GM12874 (cell line): ENCODE measurements around the gene TMPRSS2.

Source experiments
- CTCF ChIP-seq: IDR thresholded peaks from 2 replicates; pipeline ENCODE4 v1.5.1; 2011; ENCODE audit warnings: low read depth, mild to moderate bottlenecking, control low read depth, low read length, moderate library complexity; ENCODE audit not compliant: insufficient read depth

Gene TMPRSS2

GRCh38 chr21:41509145-41509496, 1.2 kb upstream of the TMPRSS2 start:
- TF ChIP-seq CTCF, result no peak

- TF ChIP-seq CTCF, result no peak
Measured at GRCh38 chr21:41508415-41509144, 622 bp upstream of the TMPRSS2 start.

- no peak for TF ChIP-seq CTCF
Measured at GRCh38 chr21:41506611-41507520, 1.1 kb downstream of the TMPRSS2 start.

GRCh38 chr21:41506005-41506594, 1.9 kb downstream of the TMPRSS2 start:
- no peak for TF ChIP-seq CTCF

GRCh38 chr21:41504030-41504429, 3.9 kb downstream of the TMPRSS2 start:
- no peak for TF ChIP-seq CTCF

GRCh38 chr21:41503331-41503730, 4.6 kb downstream of the TMPRSS2 start:
- no peak for TF ChIP-seq CTCF

GRCh38 chr21:41501919-41502318, 6.0 kb downstream of the TMPRSS2 start:
- no peak for TF ChIP-seq CTCF
